GM12801 (cell line): ENCODE measurements around the gene PRR30.

Source experiments
- CTCF ChIP-seq: IDR thresholded peaks from one replicate; pipeline ENCODE4 v1.5.1; 2011; ENCODE audit warnings: control low read depth; ENCODE audit not compliant: insufficient read length; ENCODE audit errors: extremely low read depth

PRR30 gene

GRCh38 chr2:27177441-27178351 is 38.5 kb upstream of the PRR30 start:
- TF ChIP-seq CTCF, result no peak

- no peak for TF ChIP-seq CTCF
These were observed 36.1 kb upstream of the PRR30 start for GRCh38 chr2:27175330-27175729.

GRCh38 chr2:27174638-27175037 is 35.4 kb upstream of the PRR30 start:
- no peak for TF ChIP-seq CTCF

- TF ChIP-seq CTCF, result no peak
These were observed 32.2 kb upstream of the PRR30 start for GRCh38 chr2:27171351-27171848.

- TF ChIP-seq CTCF, result no peak
These were observed 31.5 kb upstream of the PRR30 start for GRCh38 chr2:27170581-27171337.

- TF ChIP-seq CTCF, result no peak
These were observed 26.0 kb upstream of the PRR30 start for GRCh38 chr2:27164960-27165763.
